Lung (tissue), 12 donors: ENCODE data around the gene PLEKHD1. TPM values are rescaled to one million over a fixed set of nuclear protein-coding genes. Genes with fewer than 3 reads are reported as not detected.
A peak's percentile ranks its signal among the peaks of the same experiment; 100 is the strongest.

Experiments used
- ATAC-seq: fragments of 200-7000 bp; cut with Tn5 transposase; one replicate; pipeline ENCODE4 v1.9.1; 2020; ENCODE audit warnings: moderate number of reproducible peaks; ENCODE audit not compliant: insufficient read depth, low FRiP score
- DNase-seq, 3 donors: peaks; one replicate each; pipeline ENCODE4 v3.0.0-alpha.2; 2013 to 2017
- H3K27ac ChIP-seq, 2 donors: one replicate each; pipeline ENCODE4 v1.5.1; 2013; ENCODE audit warnings: mild to moderate bottlenecking in 2 of 2, moderate library complexity in 2 of 2, control low read depth in 1 of 2, inconsistent platforms in 1 of 2, low read depth in 1 of 2, low read length in 1 of 2
- H3K27me3 ChIP-seq, 3 donors: one replicate each; pipeline ENCODE4 v1.5.1; 2013; ENCODE audit warnings: low read length in 2 of 3; ENCODE audit not compliant: control insufficient read depth in 3 of 3, insufficient read depth in 3 of 3
- H3K36me3 ChIP-seq, 4 donors: one replicate each; pipeline ENCODE4 v1.5.1; 2013; ENCODE audit warnings: low read length in 4 of 4, mild to moderate bottlenecking in 1 of 4, moderate library complexity in 1 of 4; ENCODE audit not compliant: control insufficient read depth in 4 of 4, insufficient read depth in 4 of 4
- H3K4me1 ChIP-seq, 5 donors: one replicate each; pipeline ENCODE4 v1.5.1; 2013; ENCODE audit warnings: low read length in 5 of 5, mild to moderate bottlenecking in 2 of 5, moderate library complexity in 1 of 5; ENCODE audit not compliant: control insufficient read depth in 5 of 5, insufficient read depth in 5 of 5
- H3K4me3 ChIP-seq: one replicate; pipeline ENCODE4 v1.5.1; 2013; ENCODE audit warnings: mild to moderate bottlenecking, control low read depth, moderate library complexity
- H3K9ac ChIP-seq, 2 donors: one replicate each; pipeline ENCODE4 v1.5.1; 2013; ENCODE audit warnings: low read length in 2 of 2, control low read depth in 1 of 2; ENCODE audit not compliant: insufficient read depth in 1 of 2
- H3K9me3 ChIP-seq, 4 donors: one replicate each; pipeline ENCODE4 v1.5.1; 2013; ENCODE audit warnings: low read length in 3 of 4, mild to moderate bottlenecking in 1 of 4, moderate library complexity in 1 of 4; ENCODE audit not compliant: control insufficient read depth in 4 of 4, insufficient read depth in 3 of 4
- CTCF ChIP-seq: IDR thresholded peaks from 2 replicates; pipeline ENCODE4 v1.5.1; 2012; ENCODE audit warnings: mild to moderate bottlenecking; ENCODE audit errors: control extremely low read depth, extremely low read depth
- WGBS, 2 donors: extraction: QIAGEN DNeasy Blood & Tissue Kit; methylation state at CpG; one replicate each; pipeline ENCODE4 v1.1.7; 2013; 5-methylcytosine and 5-hydroxymethylcytosine counted together
- polyA plus RNA-seq, 2 donors: library from polyadenylated mRNA; stranded (reverse); fragments of 200-250 nt; gene quantifications; one replicate each; pipeline ENCODE4 v1.2.1, GENCODE V29; 2013
- total RNA-seq, 2 donors: library from RNA; depleted of rRNA in 1 of 2; stranded (reverse); fragments of >200 nt in 1 of 2; gene quantifications; one replicate each; pipeline ENCODE4 v1.2.1, GENCODE V29; 2014 to 2021
- donor health status: control.
- donor health status: control.
- donor health status: Bipolar disorder and iron deficiency.
- donor health status: healthy.
- donor health status: DM: yes; HTN: yes; CAD: no.

The PLEKHD1 gene
- total and polyA plus RNA-seq, 4 donors = 0.11 to 0.83 (median 0.33) TPM; not detected in 1

DNA sequence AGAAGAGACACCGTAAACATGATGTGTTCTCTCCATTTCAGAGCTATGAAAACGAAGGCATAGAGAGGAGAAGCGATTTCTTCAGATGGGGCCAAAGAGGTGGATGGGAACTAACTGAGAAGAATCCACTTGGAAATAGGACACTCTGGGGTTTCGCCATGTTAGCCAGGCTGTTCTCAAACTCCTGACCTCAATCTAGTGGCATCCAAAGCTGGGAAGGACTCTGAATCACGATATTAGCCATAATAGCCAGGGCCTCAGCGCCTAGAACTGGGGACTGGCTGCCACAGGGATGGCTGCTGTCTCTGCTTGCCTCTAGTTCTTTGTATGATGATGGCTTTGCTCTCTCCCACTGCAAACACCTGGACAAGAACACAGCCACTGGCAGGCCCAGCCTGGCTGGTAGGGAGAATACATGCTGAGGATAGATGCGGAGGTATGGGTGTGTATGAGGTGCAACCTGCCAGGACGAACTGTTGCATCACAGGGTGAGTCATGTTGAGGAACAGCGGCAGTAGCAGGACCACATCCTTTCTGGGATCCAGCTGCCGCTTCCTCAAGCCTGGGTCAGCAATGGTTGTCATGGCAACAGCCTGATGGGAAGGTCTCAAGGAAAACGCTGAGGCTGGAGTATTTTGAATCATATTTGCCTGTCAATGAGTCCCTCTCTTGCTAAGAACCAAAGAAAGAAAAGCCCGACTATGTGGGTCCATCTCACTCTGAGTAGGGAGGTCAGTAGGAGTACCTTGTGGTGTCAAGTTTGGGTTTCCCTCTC lies 59.0 kb downstream of the PLEKHD1 start:
- Histone ChIP-seq H3K9me3 (peaks cover 0 to 4% (median 0%) of the 10 kb centered on the region in 4 donors), H3K4me3 (no peak overlapping the region), H3K4me1 (no peaks in the 10 kb centered on the region), H3K9ac (no peak overlapping the region), H3K36me3 (no peaks in the 10 kb centered on the region), H3K27ac (no peak overlapping the region), H3K27me3 (peaks cover 2 to 6% (median 4%) of the 10 kb centered on the region in 3 donors)
- ATAC-seq = peak; percentile 71
- WGBS, 2 donors = 43 to 45% methylated on average over 12 of the region's 12 CpGs
- no peak for TF ChIP-seq CTCF
- DNase-seq = peak; percentile 43 to 50 (median 46)

DNA sequence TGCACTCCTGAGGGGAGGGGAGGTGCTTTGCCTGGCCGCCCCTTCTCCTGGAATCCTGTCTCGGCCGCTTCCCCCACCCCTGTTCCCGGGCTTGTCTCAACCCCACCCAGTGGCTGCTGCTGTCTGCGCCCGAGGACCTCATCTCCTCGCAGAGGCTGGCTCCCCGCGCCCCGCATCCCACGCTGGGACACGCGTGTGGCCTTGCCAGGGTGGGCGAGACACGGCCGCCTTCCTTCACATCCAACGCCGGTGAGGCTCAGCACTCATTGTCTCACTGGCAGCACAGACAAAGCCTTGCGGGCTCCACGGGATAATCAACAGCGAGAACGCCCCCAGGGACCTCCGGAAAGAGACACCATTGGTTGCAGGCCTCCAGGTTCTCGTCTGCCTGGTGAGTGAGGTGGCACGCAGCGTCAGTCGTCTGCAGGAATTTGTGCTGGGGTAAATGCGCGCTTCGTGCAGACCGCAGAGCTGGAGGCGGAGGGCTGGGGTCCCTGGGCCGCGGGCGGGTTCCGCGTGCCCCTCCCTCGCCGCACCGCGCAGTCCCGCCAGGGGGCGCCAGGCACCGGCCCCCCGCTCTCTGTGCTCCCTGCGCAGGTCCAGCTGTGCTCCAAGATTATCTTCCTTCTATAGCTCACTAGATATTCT lies 63.3 kb downstream of the PLEKHD1 start:
- Histone ChIP-seq H3K27me3 (peaks cover 5 to 13% (median 11%) of the 10 kb centered on the region in 3 donors), H3K36me3 (no peaks in the 10 kb centered on the region), H3K9ac (peak overlapping the region in 1 of 2 donors; percentile 49), H3K4me1 (no peaks in the 10 kb centered on the region), H3K27ac (no peak overlapping the region), H3K9me3 (peaks cover 0 to 2% (median 0%) of the 10 kb centered on the region in 4 donors), H3K4me3 (no peak overlapping the region)
- no peak for TF ChIP-seq CTCF
- DNase-seq (peak; percentile 49 to 64 (median 55)), ATAC-seq (no peak)
- WGBS, 2 donors = 11 to 16% methylated on average over 46 of the region's 46 CpGs

DNA sequence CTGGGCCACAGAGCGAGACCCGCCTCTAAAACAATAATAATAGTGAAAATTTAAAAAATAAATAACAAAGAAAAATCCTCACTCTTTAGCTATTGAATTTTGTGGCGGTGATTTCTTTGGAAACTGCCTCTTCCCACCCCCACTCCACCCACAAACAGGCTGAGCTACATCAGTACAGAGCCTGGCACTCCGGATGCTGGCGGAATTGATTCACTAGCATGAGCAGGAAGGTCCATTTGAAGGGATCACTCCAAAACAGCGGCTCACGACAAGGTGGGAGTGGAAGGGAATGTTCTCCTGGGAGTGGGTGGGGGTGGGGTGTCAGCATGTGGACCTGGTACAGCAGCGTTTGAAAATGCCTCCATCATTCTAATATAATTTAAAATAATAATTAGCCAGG lies 64.0 kb downstream of the PLEKHD1 start:
- ATAC-seq (no peak), DNase-seq (no peak)
- no peak for TF ChIP-seq CTCF
- Histone ChIP-seq H3K9ac (no peak overlapping the region), H3K27me3 (peaks cover 5 to 13% (median 11%) of the 10 kb centered on the region in 3 donors), H3K4me1 (no peaks in the 10 kb centered on the region), H3K9me3 (peaks cover 0 to 2% (median 0%) of the 10 kb centered on the region in 4 donors), H3K36me3 (no peaks in the 10 kb centered on the region), H3K4me3 (no peak overlapping the region), H3K27ac (no peak overlapping the region)
- 83 to 89% methylated on average over 8 of the region's 8 CpGs for WGBS, 2 donors
